Esophagus muscularis mucosa (tissue), 4 donors: Measurements from ENCODE around the gene MYBPC2.

ENCODE experiments used
- EP300 ChIP-seq: sonication (generic); formaldehyde crosslinking; IDR thresholded peaks from one replicate; pipeline ENCODE4 v1.6.1; 2017; ENCODE audit warnings: antibody characterized with exemption
- POLR2A ChIP-seq: fragments of 450-650 bp; IDR thresholded peaks from one replicate; pipeline ENCODE4 v1.6.1; 2017; ENCODE audit warnings: antibody characterized with exemption, moderate library complexity, mild to moderate bottlenecking, low read depth
- POLR2AphosphoS5 ChIP-seq, 2 donors: sonication (generic); formaldehyde crosslinking; IDR thresholded peaks; one replicate each; pipeline ENCODE4 v1.6.1; 2017; ENCODE audit warnings: antibody characterized with exemption in 2 of 2
- TF ChIP-seq, protein P1 (sequence below), 3 experiments: fragments of 200-600 bp in 2 of 3; fragments of 450-650 bp in 1 of 3; sonication (generic) in 2 of 3; IDR thresholded peaks; one replicate each; pipeline ENCODE4 v1.5.1; 2017 to 2019; ENCODE audit warnings: antibody characterized with exemption in 3 of 3, mild to moderate bottlenecking in 2 of 3, moderate library complexity in 1 of 3

GRCh38 chr19:50451223-50451534 lies 18.5 kb downstream of the MYBPC2 start:
- TF ChIP-seq, protein P1, sequence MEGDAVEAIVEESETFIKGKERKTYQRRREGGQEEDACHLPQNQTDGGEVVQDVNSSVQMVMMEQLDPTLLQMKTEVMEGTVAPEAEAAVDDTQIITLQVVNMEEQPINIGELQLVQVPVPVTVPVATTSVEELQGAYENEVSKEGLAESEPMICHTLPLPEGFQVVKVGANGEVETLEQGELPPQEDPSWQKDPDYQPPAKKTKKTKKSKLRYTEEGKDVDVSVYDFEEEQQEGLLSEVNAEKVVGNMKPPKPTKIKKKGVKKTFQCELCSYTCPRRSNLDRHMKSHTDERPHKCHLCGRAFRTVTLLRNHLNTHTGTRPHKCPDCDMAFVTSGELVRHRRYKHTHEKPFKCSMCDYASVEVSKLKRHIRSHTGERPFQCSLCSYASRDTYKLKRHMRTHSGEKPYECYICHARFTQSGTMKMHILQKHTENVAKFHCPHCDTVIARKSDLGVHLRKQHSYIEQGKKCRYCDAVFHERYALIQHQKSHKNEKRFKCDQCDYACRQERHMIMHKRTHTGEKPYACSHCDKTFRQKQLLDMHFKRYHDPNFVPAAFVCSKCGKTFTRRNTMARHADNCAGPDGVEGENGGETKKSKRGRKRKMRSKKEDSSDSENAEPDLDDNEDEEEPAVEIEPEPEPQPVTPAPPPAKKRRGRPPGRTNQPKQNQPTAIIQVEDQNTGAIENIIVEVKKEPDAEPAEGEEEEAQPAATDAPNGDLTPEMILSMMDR (IDR thresholded peaks at IDR 0.05): no peak
- TF ChIP-seq POLR2AphosphoS5 (IDR thresholded peaks at IDR 0.05) (no peak), EP300 (no peak), POLR2A (no peak)
